ENCODE data around the gene IGHMBP2.

The IGHMBP2 gene

GRCh38 chr11:68954836-68955606 is 51.3 kb downstream of the IGHMBP2 start:
- no peak overlapping the region for H3K4me3 ChIP-seq (ENCODE audit: low read length)
- no peaks in the 10 kb centered on the region for H3K27me3 ChIP-seq (ENCODE audit: control insufficient read depth, insufficient read depth, low read length)
- peaks cover 4% of the 10 kb centered on the region for H3K4me1 ChIP-seq (ENCODE audit: control insufficient read depth, insufficient read depth, low read length)
- no peak overlapping the region for H3K27ac ChIP-seq (ENCODE audit: low read length)
- H3K36me3 ChIP-seq (ENCODE audit: control insufficient read depth, insufficient read depth, low read length) = no peaks in the 10 kb centered on the region
- no CpG with 5 or more reads among the region's 30 CpGs for WGBS (ENCODE audit: insufficient coverage, insufficient read length)
- no peaks in the 10 kb centered on the region for H3K9me3 ChIP-seq (ENCODE audit: control insufficient read depth, insufficient read depth, low read length)
- DNase-seq (ENCODE audit: low read depth, low spot score) = no peak

- DNase-seq (ENCODE audit: low read depth, low spot score) = no peak
- Histone ChIP-seq H3K4me1 (ENCODE audit: control insufficient read depth, insufficient read depth, low read length) (peaks cover 4% of the 10 kb centered on the region), H3K36me3 (ENCODE audit: control insufficient read depth, insufficient read depth, low read length) (no peaks in the 10 kb centered on the region), H3K27ac (ENCODE audit: low read length) (no peak overlapping the region), H3K4me3 (ENCODE audit: low read length) (no peak overlapping the region), H3K27me3 (ENCODE audit: control insufficient read depth, insufficient read depth, low read length) (no peaks in the 10 kb centered on the region), H3K9me3 (ENCODE audit: control insufficient read depth, insufficient read depth, low read length) (no peaks in the 10 kb centered on the region)
- WGBS (ENCODE audit: insufficient coverage, insufficient read length) = no CpG with 5 or more reads among the region's 5 CpGs
Observed at GRCh38 chr11:68955607-68955958, 51.9 kb downstream of the IGHMBP2 start.

GRCh38 chr11:68956142-68956541 is 52.5 kb downstream of the IGHMBP2 start:
- Histone ChIP-seq H3K27ac (ENCODE audit: low read length) (no peak overlapping the region), H3K4me3 (ENCODE audit: low read length) (no peak overlapping the region), H3K27me3 (ENCODE audit: control insufficient read depth, insufficient read depth, low read length) (no peaks in the 10 kb centered on the region), H3K9me3 (ENCODE audit: control insufficient read depth, insufficient read depth, low read length) (no peaks in the 10 kb centered on the region), H3K36me3 (ENCODE audit: control insufficient read depth, insufficient read depth, low read length) (no peaks in the 10 kb centered on the region), H3K4me1 (ENCODE audit: control insufficient read depth, insufficient read depth, low read length) (peaks cover 2% of the 10 kb centered on the region; the same call in 1 of the 2 replicates)
- DNase-seq (ENCODE audit: low read depth, low spot score) = no peak
- WGBS (ENCODE audit: insufficient coverage, insufficient read length) = no CpG with 5 or more reads among the region's 12 CpGs

GRCh38 chr11:68956547-68957254 is 53.0 kb downstream of the IGHMBP2 start:
- WGBS (ENCODE audit: insufficient coverage, insufficient read length) = no CpG with 5 or more reads among the region's 12 CpGs
- H3K36me3 ChIP-seq (ENCODE audit: control insufficient read depth, insufficient read depth, low read length) = no peaks in the 10 kb centered on the region

GRCh38 chr11:68958211-68958610 is 54.5 kb downstream of the IGHMBP2 start:
- peaks cover 2% of the 10 kb centered on the region; the same call in 1 of the 2 replicates for H3K4me1 ChIP-seq (ENCODE audit: control insufficient read depth, insufficient read depth, low read length)
- no peaks in the 10 kb centered on the region for H3K9me3 ChIP-seq (ENCODE audit: control insufficient read depth, insufficient read depth, low read length)
- no peak for DNase-seq (ENCODE audit: low read depth, low spot score)
- no peak overlapping the region for H3K27ac ChIP-seq (ENCODE audit: low read length)
- H3K36me3 ChIP-seq (ENCODE audit: control insufficient read depth, insufficient read depth, low read length) = no peaks in the 10 kb centered on the region
- no peaks in the 10 kb centered on the region for H3K27me3 ChIP-seq (ENCODE audit: control insufficient read depth, insufficient read depth, low read length)
- H3K4me3 ChIP-seq (ENCODE audit: low read length) = no peak overlapping the region
- WGBS (ENCODE audit: insufficient coverage, insufficient read length) = no CpG with 5 or more reads among the region's 9 CpGs

More at GRCh38 chr11:68956547-68957254, 53.0 kb downstream of the IGHMBP2 start:
- Histone ChIP-seq H3K9me3 (ENCODE audit: control insufficient read depth, insufficient read depth, low read length) (no peaks in the 10 kb centered on the region), H3K4me3 (ENCODE audit: low read length) (no peak overlapping the region), H3K4me1 (ENCODE audit: control insufficient read depth, insufficient read depth, low read length) (peaks cover 2% of the 10 kb centered on the region; the same call in 1 of the 2 replicates), H3K27me3 (ENCODE audit: control insufficient read depth, insufficient read depth, low read length) (no peaks in the 10 kb centered on the region), H3K27ac (ENCODE audit: low read length) (no peak overlapping the region)
- DNase-seq (ENCODE audit: low read depth, low spot score) = no peak

GRCh38 chr11:68959465-68960293 is 56.0 kb downstream of the IGHMBP2 start:
- no peaks in the 10 kb centered on the region for H3K9me3 ChIP-seq (ENCODE audit: control insufficient read depth, insufficient read depth, low read length)
- no peaks in the 10 kb centered on the region for H3K36me3 ChIP-seq (ENCODE audit: control insufficient read depth, insufficient read depth, low read length)
- WGBS (ENCODE audit: insufficient coverage, insufficient read length) = no CpG with 5 or more reads among the region's 31 CpGs
- H3K4me1 ChIP-seq (ENCODE audit: control insufficient read depth, insufficient read depth, low read length) = peaks cover 2% of the 10 kb centered on the region; the same call in 1 of the 2 replicates
- H3K27me3 ChIP-seq (ENCODE audit: control insufficient read depth, insufficient read depth, low read length) = no peaks in the 10 kb centered on the region
- DNase-seq (ENCODE audit: low read depth, low spot score) = no peak
- no peak overlapping the region for H3K27ac ChIP-seq (ENCODE audit: low read length)
- H3K4me3 ChIP-seq (ENCODE audit: low read length) = no peak overlapping the region

GRCh38 chr11:68960294-68961071 is 56.8 kb downstream of the IGHMBP2 start:
- H3K4me1 ChIP-seq (ENCODE audit: control insufficient read depth, insufficient read depth, low read length) = no peaks in the 10 kb centered on the region
- H3K9me3 ChIP-seq (ENCODE audit: control insufficient read depth, insufficient read depth, low read length) = no peaks in the 10 kb centered on the region
- no peak overlapping the region for H3K27ac ChIP-seq (ENCODE audit: low read length)
- no peaks in the 10 kb centered on the region for H3K27me3 ChIP-seq (ENCODE audit: control insufficient read depth, insufficient read depth, low read length)
- WGBS (ENCODE audit: insufficient coverage, insufficient read length) = no CpG with 5 or more reads among the region's 25 CpGs
- no peak for DNase-seq (ENCODE audit: low read depth, low spot score)
- no peaks in the 10 kb centered on the region for H3K36me3 ChIP-seq (ENCODE audit: control insufficient read depth, insufficient read depth, low read length)
- no peak overlapping the region for H3K4me3 ChIP-seq (ENCODE audit: low read length)

GRCh38 chr11:68961245-68961644 is 57.6 kb downstream of the IGHMBP2 start:
- Histone ChIP-seq H3K9me3 (ENCODE audit: control insufficient read depth, insufficient read depth, low read length) (no peaks in the 10 kb centered on the region), H3K27me3 (ENCODE audit: control insufficient read depth, insufficient read depth, low read length) (no peaks in the 10 kb centered on the region), H3K4me3 (ENCODE audit: low read length) (no peak overlapping the region), H3K36me3 (ENCODE audit: control insufficient read depth, insufficient read depth, low read length) (no peaks in the 10 kb centered on the region), H3K27ac (ENCODE audit: low read length) (no peak overlapping the region), H3K4me1 (ENCODE audit: control insufficient read depth, insufficient read depth, low read length) (no peaks in the 10 kb centered on the region)
- no CpG with 5 or more reads among the region's 8 CpGs for WGBS (ENCODE audit: insufficient coverage, insufficient read length)
- no peak for DNase-seq (ENCODE audit: low read depth, low spot score)

GRCh38 chr11:68962527-68963250 is 59.0 kb downstream of the IGHMBP2 start:
- Histone ChIP-seq H3K27ac (ENCODE audit: low read length) (no peak overlapping the region), H3K4me3 (ENCODE audit: low read length) (no peak overlapping the region), H3K27me3 (ENCODE audit: control insufficient read depth, insufficient read depth, low read length) (no peaks in the 10 kb centered on the region), H3K9me3 (ENCODE audit: control insufficient read depth, insufficient read depth, low read length) (no peaks in the 10 kb centered on the region), H3K36me3 (ENCODE audit: control insufficient read depth, insufficient read depth, low read length) (no peaks in the 10 kb centered on the region), H3K4me1 (ENCODE audit: control insufficient read depth, insufficient read depth, low read length) (no peaks in the 10 kb centered on the region)
- no CpG with 5 or more reads among the region's 16 CpGs for WGBS (ENCODE audit: insufficient coverage, insufficient read length)
- no peak for DNase-seq (ENCODE audit: low read depth, low spot score)

Data from iPS DF 6.9 (cell line).